Islet of Langerhans (tissue), 1 donor: Measurements from ENCODE around the gene USP24.
A peak's percentile ranks its signal among the peaks of the same experiment; 100 is the strongest.
"Not testable (repeated sequence)": the region's sequence is repeated elsewhere in the genome, so short reads cannot be mapped to it uniquely, and the experiment has no call there.

Experiments used
- FAIRE-seq: peaks from one replicate; lab custom pipeline; 2011; peaks lifted over from hg19 to GRCh38; lab: Jason Lieb, UNC

The USP24 gene

DNA sequence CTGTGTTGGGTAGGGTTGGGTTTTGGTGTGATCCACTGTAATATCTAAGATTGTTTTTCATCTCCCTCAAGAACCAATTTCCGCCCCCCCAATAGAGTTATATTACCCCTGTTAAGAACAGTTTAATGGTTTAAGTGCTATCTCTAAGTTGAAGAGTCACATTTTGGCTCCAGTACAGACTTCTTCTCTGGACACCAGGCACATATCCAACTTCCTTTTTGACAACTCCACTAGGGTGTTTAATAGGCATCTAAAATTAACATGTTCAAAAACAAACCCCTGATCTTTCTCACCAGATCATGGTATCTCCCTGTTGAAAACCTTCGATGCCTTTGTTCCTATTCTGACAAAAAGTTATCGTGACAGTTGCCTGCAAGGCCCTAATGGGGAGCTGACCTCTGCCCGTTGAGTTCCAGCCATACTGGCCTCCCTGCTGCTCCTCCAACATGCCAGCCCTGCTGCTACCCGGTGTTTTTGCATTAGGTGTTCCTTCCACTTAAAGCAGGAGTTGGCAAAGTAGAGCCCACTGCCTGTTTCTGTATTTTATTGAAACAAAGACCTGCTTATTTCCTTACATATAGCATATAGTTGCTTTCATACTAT, 18.6 kb downstream of the USP24 start:
- FAIRE-seq = no peak

DNA sequence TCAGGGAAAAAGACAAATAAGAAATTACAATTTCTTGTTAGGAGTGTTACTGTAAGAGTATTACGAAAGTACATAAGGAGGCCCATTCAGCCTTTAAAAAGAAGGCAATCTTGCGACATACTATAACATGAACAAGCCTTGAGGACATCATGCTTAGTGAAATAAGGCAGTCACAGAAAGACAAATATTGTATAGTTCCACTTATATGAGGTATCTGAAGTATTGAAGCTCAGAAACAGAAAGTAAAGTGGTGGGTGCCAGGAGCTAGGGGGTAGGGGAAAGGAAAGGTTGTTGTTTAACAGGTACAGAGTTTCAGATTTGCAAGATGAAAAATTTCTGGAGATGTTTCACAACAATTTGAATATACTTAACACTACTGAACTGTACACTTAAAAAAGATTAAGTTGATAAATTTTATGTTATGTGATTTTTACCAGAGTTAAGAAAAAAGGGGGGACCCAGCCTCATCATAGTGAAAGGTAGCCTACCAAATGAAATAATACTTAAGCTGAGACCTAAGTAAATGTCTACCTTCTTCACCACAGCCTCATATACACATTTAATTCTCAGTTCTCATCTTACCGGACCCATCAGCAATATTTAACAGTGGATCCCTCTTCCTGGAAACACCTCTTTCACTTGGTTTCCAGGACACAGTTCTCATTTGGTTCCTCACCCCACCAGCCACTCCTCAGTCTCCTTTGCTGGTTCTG, 19.5 kb downstream of the USP24 start:
- FAIRE-seq = no peak

DNA sequence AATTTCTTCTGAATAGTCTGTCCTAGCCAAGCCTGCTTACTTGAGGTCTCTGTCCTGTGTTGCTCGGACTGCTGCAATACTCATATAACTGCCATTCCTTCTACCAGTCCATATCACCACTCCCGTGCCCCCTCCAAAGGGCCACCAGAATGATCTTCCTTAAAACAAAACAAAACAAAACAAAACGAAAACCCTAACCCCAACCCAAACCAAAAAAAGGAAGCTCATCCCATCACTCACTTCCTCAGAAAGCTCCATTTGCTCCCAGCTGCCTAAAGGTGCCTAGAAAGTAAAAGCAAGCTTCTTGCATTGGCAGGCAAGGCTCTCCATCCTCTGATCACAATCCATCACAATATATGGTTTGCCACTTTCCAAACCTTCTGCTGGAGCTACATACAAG, 20.3 kb downstream of the USP24 start:
- no peak for FAIRE-seq

DNA sequence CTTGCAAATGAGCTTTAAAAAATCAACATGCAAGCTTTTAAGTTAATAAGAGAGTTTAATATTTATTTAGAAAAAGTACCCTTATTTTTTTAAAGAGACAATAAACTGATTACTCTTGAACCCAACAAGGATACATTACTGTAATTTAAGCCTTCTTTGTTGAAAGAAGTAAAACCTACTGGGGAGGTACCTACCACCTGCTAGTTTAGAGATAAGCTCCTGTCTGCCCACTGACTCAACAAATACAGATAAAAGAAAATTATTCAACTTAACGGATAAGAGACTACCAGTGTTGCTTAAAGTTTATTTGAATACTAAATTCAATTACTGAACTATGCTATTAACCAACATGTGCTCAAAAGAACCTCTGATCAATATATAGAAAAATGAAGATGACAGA, 23.1 kb downstream of the USP24 start:
- peak; percentile 13 for FAIRE-seq

DNA sequence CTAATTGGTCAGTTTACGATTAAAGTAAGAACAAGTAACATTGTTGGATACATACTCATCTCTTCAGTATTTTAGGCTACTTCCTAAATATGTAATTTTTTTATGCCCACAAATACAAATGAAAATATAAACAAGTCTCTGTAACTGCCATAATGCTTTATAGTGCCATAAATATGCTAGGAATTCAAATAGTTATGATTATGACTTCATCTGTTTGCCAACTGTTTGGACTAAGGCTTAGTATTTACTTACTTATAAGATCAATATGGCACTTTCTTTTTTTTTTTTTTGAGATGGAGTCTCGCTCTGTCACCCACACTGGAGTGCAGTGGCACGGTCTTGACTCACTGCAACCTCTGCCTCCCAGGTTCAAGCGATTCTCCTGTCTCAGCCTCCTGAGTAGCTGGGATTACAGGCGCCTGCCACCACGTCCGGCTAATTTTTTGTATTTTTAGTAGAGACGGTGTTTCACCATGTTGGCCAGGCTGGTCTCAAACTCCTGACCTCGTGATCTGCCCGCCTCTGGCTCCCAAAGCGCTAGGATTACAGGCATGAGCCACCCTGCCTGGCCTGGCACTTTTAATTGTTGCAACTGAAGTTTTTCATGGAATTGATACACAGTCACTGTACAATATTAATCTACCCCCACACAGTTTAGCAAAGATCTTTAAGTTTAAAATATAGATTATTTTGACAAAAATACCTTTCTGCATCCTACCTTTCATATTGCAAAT, 23.8 kb downstream of the USP24 start:
- not testable (repeated sequence) for FAIRE-seq

DNA sequence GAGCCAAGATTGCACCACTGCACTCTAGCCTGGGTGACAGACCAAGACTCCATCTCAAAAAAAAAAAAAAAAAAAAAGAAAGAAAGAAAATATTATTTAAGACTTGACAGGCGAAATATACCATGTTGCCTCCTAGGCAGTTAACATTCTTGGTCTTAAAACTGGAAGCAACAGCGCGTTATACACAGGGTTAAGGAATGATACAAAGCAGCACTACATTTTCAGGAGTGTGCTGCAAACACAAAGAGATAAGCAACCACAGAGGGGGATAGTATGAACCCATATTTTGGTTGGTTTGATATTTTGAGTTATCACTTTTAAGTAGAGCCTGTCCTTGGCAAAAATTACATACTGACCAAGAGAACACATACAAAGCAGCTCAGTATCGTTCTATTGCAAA, 25.1 kb downstream of the USP24 start:
- FAIRE-seq = no peak

DNA sequence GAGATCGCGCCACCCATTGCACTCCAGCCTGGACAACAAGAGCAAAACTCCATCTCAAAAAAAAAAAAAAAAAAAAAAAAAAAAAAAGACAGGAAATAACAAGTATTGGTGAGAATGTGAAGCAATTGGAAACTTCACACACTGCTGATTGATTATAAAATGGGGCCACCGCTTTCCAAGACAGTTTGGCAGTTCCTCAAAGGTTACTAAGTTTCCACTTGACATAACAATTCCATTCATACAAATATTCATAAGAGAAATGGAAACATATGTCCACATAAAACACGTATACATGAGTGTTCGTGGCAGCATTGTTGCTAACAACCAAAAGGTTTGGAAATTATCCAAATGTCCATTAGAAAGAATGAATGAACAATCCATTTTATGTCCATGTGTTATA, 26.3 kb downstream of the USP24 start:
- FAIRE-seq = no peak

DNA sequence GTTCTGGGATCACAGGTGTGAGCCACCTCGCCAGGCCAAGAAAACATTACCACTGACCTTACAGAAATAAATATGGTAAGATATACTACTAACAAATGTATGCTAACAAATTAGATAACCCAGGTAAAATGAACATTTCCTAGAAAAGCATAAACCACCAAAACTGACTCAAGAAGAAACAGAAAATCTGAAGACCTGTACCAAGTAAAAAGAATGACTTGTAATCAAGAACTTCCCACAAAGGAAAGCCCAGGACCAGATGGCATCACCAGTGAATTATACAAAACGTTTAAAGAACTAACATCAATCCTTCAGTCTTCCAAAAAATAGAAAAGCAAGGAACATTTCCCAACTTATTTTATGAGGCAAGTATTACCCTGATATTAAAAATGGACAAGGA, 29.3 kb downstream of the USP24 start:
- no peak for FAIRE-seq

DNA sequence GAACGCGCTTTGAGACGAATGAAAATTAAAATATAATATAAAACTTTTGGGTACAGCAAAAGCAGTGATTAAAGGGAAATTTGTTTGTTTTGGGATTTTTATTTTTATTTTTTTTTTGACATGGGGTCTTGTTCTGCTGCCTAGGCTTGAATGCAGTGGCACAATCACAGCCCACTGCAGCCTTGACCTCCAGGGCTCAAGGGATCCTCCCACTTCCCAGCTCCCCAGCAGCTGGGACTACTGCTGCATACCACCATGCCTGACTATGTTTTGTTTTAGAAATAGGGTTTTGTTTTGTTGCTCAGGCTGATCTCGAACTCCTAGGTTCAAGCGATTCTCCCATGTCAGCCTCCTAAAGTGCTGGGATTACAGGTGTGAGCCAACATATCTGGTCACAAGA, 30.3 kb downstream of the USP24 start:
- no peak for FAIRE-seq

DNA sequence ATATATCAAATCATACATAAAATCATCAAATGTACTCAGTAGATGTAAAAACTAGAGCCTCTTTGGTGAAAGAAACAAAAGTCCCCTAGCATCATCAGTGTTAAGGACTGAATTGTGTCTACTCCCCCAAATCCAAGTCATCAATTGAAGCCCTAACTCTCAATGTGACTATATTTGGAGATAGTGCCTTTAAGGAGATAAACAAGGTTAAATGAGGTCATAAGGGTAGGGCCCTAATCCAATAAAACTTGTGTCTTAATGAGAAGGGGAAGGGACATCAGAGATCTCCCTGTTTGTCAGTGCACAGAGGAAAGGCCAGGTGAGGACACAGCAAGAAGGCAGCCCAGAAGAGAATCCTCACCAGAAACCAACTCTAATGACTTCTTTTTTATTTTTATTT, 33.5 kb downstream of the USP24 start:
- FAIRE-seq = no peak

DNA sequence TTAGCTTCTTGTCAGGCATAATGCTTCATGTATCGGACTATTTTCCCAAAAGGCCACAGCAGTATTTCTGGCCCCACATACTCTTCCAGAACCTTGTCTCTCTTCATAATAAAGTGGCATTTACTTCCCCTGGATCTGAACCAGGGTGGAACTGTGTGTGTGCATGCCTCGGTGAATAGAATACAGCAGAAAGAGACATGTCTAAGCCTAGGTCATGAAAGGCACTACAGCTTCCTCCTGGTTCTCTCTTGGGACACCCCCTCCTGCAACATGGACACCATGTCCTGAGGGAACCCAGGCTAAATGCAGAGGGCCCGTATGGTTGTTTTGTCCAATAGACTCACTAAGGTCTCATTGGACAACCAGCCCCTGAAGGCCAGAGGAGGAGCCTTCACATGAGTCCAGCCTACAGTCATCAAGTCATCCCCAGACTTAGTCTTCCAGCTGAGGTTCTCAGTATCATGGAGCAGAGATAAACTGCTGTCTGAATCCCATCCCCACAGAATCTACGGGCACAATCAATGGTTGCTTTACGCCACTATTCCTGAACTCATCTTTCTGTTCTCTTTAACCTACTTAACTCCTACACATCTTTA, 35.0 kb downstream of the USP24 start:
- no peak for FAIRE-seq

DNA sequence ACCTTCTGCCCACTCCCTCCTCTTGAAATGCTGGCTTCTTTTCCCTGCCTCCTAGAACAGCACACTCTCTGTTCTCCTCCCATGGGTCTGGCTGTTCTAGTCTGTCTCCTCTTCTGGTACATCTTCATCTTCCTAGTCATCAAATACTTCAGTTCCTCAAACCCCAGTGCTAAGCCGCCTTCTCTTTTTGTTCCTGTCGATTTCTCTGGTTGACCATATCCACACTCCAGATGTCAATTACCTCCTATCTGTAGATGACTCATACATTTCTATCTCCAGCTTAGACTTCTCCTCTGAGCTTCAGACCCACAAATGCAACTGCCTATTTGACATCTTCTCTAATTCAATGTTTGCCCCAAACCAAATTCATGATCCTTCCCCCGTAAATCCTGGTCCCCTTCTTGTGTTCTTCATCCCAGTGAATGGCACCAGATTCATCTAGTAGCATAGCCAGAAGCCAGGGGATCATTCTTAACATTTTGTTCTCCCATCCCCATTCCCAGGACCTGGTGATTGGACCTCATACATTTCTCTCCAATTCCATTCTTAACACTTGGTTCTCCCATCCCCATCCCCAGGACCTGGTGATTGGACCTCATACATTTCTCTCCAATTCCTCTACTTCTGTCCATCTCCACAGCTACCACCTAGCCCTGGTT, 35.9 kb downstream of the USP24 start:
- FAIRE-seq = no peak

DNA sequence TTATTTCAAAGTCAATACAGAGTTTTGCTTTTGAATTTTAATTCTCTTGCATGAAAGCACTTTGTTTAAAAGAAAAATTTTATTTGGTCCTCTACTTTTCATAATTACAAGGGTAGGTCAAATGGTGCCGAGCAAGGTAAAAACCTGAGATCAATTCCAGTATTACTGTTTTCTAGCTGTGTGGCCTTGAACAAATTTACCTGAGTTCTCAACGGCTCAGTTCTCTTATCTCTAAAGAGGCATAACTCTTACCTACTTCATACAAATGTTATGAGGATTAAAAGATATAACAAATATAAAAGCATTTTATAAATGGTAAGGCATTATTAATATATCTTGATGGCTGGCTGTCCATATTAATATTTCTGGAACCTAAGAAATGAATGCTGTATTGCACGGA, 42.5 kb downstream of the USP24 start:
- FAIRE-seq = peak; percentile 90

DNA sequence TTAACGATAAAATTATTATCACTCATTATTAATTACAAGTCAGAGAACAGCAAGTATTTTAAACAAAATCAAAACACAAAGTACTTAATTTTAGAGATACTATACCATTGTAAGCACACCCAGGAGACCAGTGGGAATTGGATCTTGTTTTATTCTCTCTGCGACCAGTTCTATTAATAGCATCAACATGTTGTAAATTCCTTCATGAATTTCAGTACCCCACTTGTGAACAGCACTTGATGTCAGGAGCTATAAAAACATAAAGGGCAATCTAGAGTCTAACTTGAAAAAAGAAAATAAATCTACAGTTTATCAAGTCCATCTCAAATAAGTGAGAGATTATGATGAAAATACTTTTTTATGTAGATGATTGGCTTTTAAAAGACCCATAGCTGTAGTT, 42.9 kb downstream of the USP24 start:
- peak; percentile 88 for FAIRE-seq

DNA sequence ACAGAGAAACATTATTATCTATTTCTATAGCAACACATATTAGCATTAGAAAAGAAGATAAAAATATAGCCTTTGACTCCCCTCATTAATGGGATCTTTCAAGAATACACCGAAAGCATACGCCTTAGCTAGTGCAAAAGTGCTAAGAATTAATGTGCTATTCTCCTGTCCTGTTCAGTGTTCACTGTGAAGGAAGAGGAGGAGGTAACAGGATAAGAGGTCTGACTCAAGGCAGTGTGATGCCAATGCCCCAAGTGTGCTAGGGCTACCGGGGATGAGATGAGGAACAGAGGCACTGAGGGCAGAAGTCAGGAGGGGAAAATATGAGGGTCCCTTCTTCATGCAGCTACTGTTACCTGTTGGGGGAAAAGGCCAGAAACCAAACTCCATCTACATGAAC, 43.5 kb downstream of the USP24 start:
- no peak for FAIRE-seq

DNA sequence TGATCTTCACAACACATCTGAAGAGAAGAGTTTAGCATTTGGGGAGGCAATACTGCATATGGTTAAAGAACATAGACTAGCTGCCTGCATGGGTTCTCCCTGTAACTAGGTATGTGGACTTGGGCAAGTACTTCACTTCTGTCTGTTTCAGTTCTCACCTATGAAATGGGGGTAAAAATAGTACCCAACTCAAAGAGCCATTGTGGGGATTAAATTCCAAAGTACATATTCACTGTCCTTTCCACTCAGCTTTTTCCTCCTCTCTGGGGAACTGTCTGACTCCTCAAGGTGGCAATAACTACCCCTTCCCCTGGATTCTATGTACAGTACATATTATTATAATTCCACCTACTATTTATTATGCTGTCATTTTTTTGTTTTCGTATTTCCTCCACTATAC, 44.7 kb downstream of the USP24 start:
- no peak for FAIRE-seq

DNA sequence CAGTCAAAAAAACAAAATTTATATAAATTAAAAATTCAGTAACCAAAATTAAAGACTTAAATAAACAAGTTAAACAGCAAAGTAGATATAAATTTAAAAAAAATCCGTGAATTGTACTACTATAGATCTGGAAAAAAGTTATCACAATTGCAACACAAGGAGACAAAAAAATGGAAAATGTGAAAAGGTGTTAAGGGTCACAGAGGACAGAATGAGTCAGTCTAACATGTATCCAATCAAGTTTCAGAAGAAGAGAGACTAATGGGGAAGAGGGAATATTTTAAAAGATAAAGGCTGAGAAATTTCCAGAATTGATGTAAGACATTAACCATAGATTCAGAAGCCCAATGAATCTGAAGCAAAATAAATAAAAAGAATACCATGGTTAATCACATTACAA, 46.0 kb downstream of the USP24 start:
- no peak for FAIRE-seq

DNA sequence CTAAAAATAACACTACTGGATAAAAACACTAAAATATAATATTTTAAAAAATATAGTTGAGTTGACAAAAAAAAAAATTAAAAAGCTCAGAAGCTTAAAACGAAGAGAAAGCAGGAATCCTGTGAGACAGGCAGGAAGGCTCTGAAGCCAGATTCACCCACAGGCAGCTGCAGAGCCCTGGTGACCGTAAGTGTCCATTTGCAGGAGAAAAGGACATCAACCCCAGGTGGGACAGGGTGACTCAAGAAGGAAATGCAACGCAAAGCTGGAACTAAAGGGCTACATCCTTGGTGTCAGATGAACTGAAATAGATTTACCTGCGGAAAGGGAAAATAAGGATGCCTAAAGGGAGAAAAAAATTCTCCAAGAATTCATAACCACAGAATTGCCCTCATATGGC, 46.8 kb downstream of the USP24 start:
- no peak for FAIRE-seq

DNA sequence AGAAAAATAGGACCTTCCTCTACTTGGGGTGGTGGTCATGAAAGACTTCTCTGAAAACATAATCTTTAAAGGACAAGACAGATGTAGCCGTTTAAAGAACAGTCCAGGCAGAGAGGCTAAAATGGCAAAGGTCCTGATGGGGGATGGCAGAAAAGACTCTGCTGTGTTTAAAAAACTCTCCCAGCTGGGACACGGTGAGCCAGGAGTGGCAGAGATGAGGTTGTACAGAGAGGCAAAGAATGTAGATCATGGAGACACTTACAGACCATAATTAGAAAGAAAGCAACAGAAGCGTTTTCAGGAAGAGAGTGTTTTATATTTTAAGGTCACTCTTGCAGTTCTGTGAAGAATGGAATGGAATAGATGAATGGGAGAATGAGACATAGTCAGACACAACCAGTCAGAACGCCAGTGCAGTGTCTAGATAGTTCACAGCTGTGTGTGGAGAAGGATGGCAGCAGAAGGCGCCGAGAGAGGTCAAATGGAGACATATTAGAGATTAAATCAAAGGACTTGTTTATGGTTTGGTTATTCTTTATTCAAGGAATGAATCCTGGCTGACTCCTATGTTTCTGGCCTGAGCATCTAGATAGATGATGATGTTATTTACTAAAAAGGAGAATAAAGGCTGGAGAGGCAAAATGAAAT, 47.8 kb downstream of the USP24 start:
- no peak for FAIRE-seq

DNA sequence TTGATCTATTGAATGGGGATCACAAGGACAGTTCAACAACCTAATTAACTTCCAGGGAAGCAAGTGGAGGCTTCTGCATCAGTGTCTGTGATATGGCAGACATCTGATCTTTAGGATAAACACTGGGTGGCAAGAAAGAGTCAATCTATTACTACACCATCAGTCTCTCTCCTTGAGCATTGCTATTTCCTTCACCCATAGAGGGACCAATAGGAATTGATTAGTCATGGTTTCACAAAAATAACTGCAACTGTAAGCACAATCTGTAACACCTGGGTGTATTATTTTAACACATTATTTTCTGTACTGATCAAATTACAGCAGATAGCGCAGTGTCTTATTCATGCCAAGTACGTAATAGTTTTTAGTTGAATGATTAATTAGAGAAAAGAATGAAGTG, 50.3 kb downstream of the USP24 start:
- no peak for FAIRE-seq

DNA sequence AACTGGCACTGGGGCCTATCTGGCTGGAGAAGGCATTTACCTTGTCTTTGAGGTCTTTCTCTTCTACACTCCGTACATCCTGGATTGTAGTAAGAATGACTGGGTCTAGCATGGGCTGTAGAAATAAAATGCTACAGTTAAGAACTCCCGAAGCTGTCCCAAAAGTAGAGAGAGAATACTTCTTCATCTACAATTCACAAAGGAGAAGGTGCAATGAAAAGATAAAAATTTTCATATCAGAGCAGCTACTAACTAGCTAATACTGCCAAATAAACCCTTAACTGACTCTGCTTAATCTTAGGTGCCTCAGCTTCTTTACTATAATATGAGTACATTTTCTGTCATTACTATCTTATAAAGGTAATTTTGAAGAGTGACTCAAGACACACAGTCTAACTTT, 55.6 kb downstream of the USP24 start:
- no peak for FAIRE-seq

DNA sequence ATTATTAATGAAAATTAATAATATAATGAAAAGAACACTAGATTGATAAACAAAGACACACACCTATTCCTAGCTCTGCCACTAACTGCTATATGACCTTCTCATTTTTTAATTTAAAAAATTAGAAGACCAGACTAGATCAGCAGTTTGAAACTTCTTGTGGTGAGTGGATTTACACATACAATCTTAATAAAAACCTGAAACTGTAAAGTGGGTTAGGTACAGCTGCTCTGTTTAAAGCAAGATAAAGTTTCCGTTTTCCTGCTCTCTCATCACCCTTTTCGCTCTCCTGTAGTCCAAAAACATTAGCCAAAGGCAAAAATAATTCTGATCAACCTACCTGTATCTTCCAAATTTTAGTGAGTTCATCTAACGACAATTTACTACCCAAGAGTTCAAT, 58.6 kb downstream of the USP24 start:
- no peak for FAIRE-seq
